K562 (cell line): ENCODE measurements around the gene KCNT1. TPM values are rescaled to one million over a fixed set of nuclear protein-coding genes. Genes with fewer than 3 reads are reported as not detected.

Experiments used
- ATAC-seq: fragments of 200-7000 bp; cut with Tn5 transposase; 3 replicates; pipeline ENCODE4 v1.9.1; 2020; ENCODE audit warnings: moderate library complexity
- BruUV-seq: library from RNA; stranded (reverse); fragments of 400-500 nt; replicated peaks from 2 replicates; lab custom pipeline; 2021; lab: Mats Ljungman, UMichigan
- CTCF ChIA-PET: fragments of 300-600 bp; formaldehyde crosslinking; extraction: SDS; loops from one replicate; lab custom pipeline; 2021; ENCODE audit warnings: low intra/inter-chr PET ratio; lab: Yijun Ruan, JAX
- POLR2A ChIA-PET: fragments of 300-600, 350-650 bp; sonication (Branson Sonifier 250); formaldehyde crosslinking; extraction: SDS; loops from one replicate; lab custom pipeline; 2021; ENCODE audit warnings: antibody characterized with exemption, inconsistent platforms; lab: Yijun Ruan, JAX
- DNase-seq, 4 experiments: peaks; one replicate each; pipeline versions ENCODE4 v3.0.0 to v3.0.0-alpha.2; 2011 to 2018; ENCODE audit warnings: low spot score in 3 of 4, mixed read lengths in 3 of 4; ENCODE audit errors: extremely low read depth in 1 of 4
- FAIRE-seq: peaks from 2 replicates; lab custom pipeline; 2011; peaks lifted over from hg19 to GRCh38; lab: Jason Lieb, UNC
- H2AFZ ChIP-seq: 2 replicates; pipeline ENCODE4 v1.6.0; 2011; ENCODE audit warnings: low read depth, low read length, control low read depth, inconsistent platforms
- H3K27ac ChIP-seq: fragments of 200-600 bp; 3 replicates; pipeline ENCODE4 v1.8.0; 2011; ENCODE audit warnings: low read depth, mild to moderate bottlenecking, control low read depth, inconsistent platforms, low read length, moderate library complexity, mixed read lengths; ENCODE audit errors: extremely low read depth
- H3K27me3 ChIP-seq, 2 experiments: fragments of 300-600 bp in 1 of 2; 2 replicates in 1 of 2; 3 replicates in 1 of 2; pipeline versions ENCODE4 v1.6.0 to v1.8.0; 2011; ENCODE audit warnings: inconsistent platforms in 2 of 2, low read length in 2 of 2, mild to moderate bottlenecking in 1 of 2, mixed read lengths in 1 of 2, moderate library complexity in 1 of 2; ENCODE audit not compliant: control insufficient read depth in 2 of 2, insufficient read depth in 2 of 2
- H3K36me3 ChIP-seq: fragments of 300-600 bp; 3 replicates; pipeline ENCODE4 v1.8.0; 2011; ENCODE audit warnings: mild to moderate bottlenecking, low read length, inconsistent platforms; ENCODE audit not compliant: control insufficient read depth, insufficient read depth
- H3K4me1 ChIP-seq, 2 experiments: fragments of 200-600 bp in 1 of 2; replicated peaks in 1 of 2; 2 replicates in 1 of 2; 3 replicates in 1 of 2; pipeline versions ENCODE4 v1.5.1 to v1.8.0; 2011; ENCODE audit warnings: inconsistent platforms in 2 of 2, low read length in 2 of 2, mild to moderate bottlenecking in 1 of 2, mixed read lengths in 1 of 2, moderate library complexity in 1 of 2; ENCODE audit not compliant: control insufficient read depth in 2 of 2, insufficient read depth in 2 of 2
- H3K4me2 ChIP-seq: 2 replicates; pipeline ENCODE4 v1.6.1; 2011; ENCODE audit warnings: low read length, control low read depth, inconsistent platforms, mixed read lengths; ENCODE audit not compliant: insufficient read depth
- H3K4me3 ChIP-seq: fragments of 200-600 bp; sonication (generic), shearing (Covaris generic); 2 replicates; pipeline ENCODE4 v1.5.1; 2016; ENCODE audit warnings: control low read depth, inconsistent platforms
- H3K79me2 ChIP-seq: fragments of 200-600 bp; 3 replicates; pipeline ENCODE4 v1.8.0; 2011; ENCODE audit warnings: low read length, inconsistent platforms; ENCODE audit not compliant: control insufficient read depth, insufficient read depth
- H3K9ac ChIP-seq, 2 experiments: 2 replicates each; pipeline versions ENCODE4 v1.6.0 to v1.6.1; 2011; ENCODE audit warnings: low read depth in 2 of 2, low read length in 2 of 2, control low read depth in 1 of 2, inconsistent platforms in 1 of 2, mild to moderate bottlenecking in 1 of 2, mixed read lengths in 1 of 2; ENCODE audit not compliant: insufficient read depth in 1 of 2
- H3K9me1 ChIP-seq: one replicate; pipeline ENCODE4 v1.6.0; 2011; ENCODE audit warnings: inconsistent platforms, mild to moderate bottlenecking, low read length, moderate library complexity; ENCODE audit not compliant: control insufficient read depth, insufficient read depth
- H3K9me3 ChIP-seq: replicated peaks from 2 replicates; pipeline ENCODE4 v1.5.1; 2011; ENCODE audit warnings: low read depth, low read length, inconsistent platforms; ENCODE audit not compliant: control insufficient read depth, insufficient read depth
- H4K20me1 ChIP-seq: replicated peaks from 2 replicates; pipeline ENCODE4 v1.6.1; 2011; ENCODE audit warnings: low read length, inconsistent platforms, mixed read lengths; ENCODE audit not compliant: control insufficient read depth, insufficient read depth
- EP400 ChIP-seq: fragments of 450-650 bp; IDR thresholded peaks from 2 replicates; pipeline ENCODE4 v1.6.1; 2017; ENCODE audit warnings: antibody characterized with exemption, mild to moderate bottlenecking, moderate library complexity
- HINFP ChIP-seq: fragments of 450-650 bp; conservative IDR thresholded peaks from 2 replicates; pipeline ENCODE4 v1.6.1; 2016; ENCODE audit warnings: missing genetic modification characterization, low read depth, mild to moderate bottlenecking, control low read depth, missing compliant biosample characterization
- MEIS2 ChIP-seq: fragments of 450-650 bp; IDR thresholded peaks from 2 replicates; pipeline ENCODE4 v1.6.1; 2014; ENCODE audit warnings: mild to moderate bottlenecking; ENCODE audit not compliant: partially characterized antibody
- RAD21 ChIP-seq, 2 experiments: fragments of 250-450 bp in 1 of 2; fragments of 450-650 bp in 1 of 2; sonication (Bioruptor Pico) in 1 of 2; formaldehyde crosslinking in 1 of 2; IDR thresholded peaks in 1 of 2; conservative IDR thresholded peaks in 1 of 2; 2 replicates each; pipeline versions ENCODE4 v1.4.0 to v1.8.0; 2020 to 2022; ENCODE audit warnings: mild to moderate bottlenecking in 2 of 2, moderate library complexity in 1 of 2
- WGBS: fragments of 100-300 bp; shearing (Covaris generic); methylation state at CpG from one replicate; pipeline ENCODE4 v1.1.6; 2016; ENCODE audit warnings: low coverage, mixed read lengths; ENCODE audit not compliant: insufficient coverage; ENCODE audit errors: missing lambda C conversion rate; 5-methylcytosine and 5-hydroxymethylcytosine counted together
- in situ Hi-C: fragments of 300-500 bp; cut with MboI; formaldehyde crosslinking; loops from 4 replicates; pipeline ENCODE4 v1.15.0; 2018; ENCODE audit warnings: inconsistent platforms, mixed read lengths
- intact Hi-C: fragments of 100-400 bp; cut with micrococcal nuclease; formaldehyde crosslinking; loops from 2 replicates; pipeline ENCODE4 v1.14.2; 2022
- polyA plus RNA-seq, 8 experiments: library from polyadenylated mRNA; depleted of rRNA in 4 of 8; stranded (reverse) in 5 of 8; unstranded in 3 of 8; fragments of >200 nt; fragmentation: Nextera tagmentation in 2 of 8; fragmentation: Illumina TruSeq in 1 of 8; extraction: Ambion mirVana in 2 of 8; extraction: Trizol in 1 of 8; gene quantifications; 2 replicates each; pipeline versions ENCODE4 v1.2.1 to v1.2.3, GENCODE V29; 2011 to 2014; ENCODE audit warnings: inconsistent platforms in 1 of 8, missing spikeins in 1 of 8
- total RNA-seq, 7 experiments: library from RNA; depleted of rRNA in 6 of 7; stranded (reverse); fragments of >200 nt in 6 of 7; fragmentation: Illumina TruSeq in 2 of 7; extraction: Trizol in 2 of 7; gene quantifications; 2 replicates each; pipeline versions ENCODE4 v1.2.1 to v1.2.3, GENCODE V29; 2011 to 2021; ENCODE audit warnings: low replicate concordance in 1 of 7
- TF ChIP-seq, protein P1 (sequence below): fragments of 250-450 bp; sonication (Bioruptor Pico); IDR thresholded peaks from 2 replicates; pipeline ENCODE4 v1.5.0; 2021; ENCODE audit warnings: mild to moderate bottlenecking, borderline replicate concordance
- TF ChIP-seq, protein P2 (sequence below), 3 experiments: IDR thresholded peaks in 2 of 3; conservative IDR thresholded peaks in 1 of 3; 2 replicates each; pipeline ENCODE4 v1.5.1; 2011 to 2012; ENCODE audit warnings: low read length in 3 of 3, mild to moderate bottlenecking in 3 of 3, control low read depth in 2 of 3, improper control_type of control experiment in 1 of 3, inconsistent platforms in 1 of 3, low read depth in 1 of 3, mixed read lengths in 1 of 3, moderate library complexity in 1 of 3; ENCODE audit not compliant: insufficient read depth in 2 of 3
- TF ChIP-seq, protein P3 (sequence below): sonication (generic); formaldehyde crosslinking; IDR thresholded peaks from 2 replicates; pipeline ENCODE4 v1.8.0; 2022; ENCODE audit warnings: mild to moderate bottlenecking, missing genetic modification reagents

KCNT1 gene
- total and polyA plus RNA-seq, 9 of the 15 experiments (the other 6 are each of a cell fraction or from before 2014, with no cell fraction given) = 0.05 TPM; not detected in 8

DNA sequence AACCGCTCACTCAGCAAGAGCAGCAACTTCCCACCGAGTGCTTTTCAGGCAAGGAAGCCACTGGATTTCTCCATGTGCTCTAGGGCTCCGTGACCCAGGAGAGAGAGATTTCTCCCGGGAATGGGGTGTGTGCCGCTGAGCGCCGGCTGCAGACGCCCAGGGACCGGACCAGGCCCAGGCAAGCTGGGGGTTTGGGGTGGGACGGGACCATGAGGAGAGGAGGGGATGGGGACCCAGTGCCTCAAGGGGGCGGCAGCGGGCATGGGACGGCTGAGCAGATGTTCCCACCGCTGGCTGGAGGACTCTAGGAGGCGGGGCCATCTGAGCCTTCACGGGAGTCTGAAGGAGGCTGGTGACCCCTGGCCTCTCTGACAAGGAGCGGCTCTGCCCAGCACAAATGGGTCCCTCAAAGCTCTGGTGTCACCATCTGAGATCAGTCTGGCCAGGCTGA, 30.4 kb upstream of the KCNT1 start:
- POLR2A ChIA-PET = interaction anchor here (1.1 kb wide), 1 partner anchor 12 kb away, joined by 3 read pairs; no protein-coding TSS in a partner anchor
- FAIRE-seq (no peak), ATAC-seq (peak; percentile 74; the same call in 2 of the 3 replicates), DNase-seq (peak; percentile 38 to 58 (median 44))
- CTCF ChIA-PET = no interaction called here
- H3K4me1 ChIP-seq = peaks cover 0 to 9% of the 10 kb centered on the region in 2 experiments; a peak in 1 of 5 replicates
- TF ChIP-seq, protein P1, sequence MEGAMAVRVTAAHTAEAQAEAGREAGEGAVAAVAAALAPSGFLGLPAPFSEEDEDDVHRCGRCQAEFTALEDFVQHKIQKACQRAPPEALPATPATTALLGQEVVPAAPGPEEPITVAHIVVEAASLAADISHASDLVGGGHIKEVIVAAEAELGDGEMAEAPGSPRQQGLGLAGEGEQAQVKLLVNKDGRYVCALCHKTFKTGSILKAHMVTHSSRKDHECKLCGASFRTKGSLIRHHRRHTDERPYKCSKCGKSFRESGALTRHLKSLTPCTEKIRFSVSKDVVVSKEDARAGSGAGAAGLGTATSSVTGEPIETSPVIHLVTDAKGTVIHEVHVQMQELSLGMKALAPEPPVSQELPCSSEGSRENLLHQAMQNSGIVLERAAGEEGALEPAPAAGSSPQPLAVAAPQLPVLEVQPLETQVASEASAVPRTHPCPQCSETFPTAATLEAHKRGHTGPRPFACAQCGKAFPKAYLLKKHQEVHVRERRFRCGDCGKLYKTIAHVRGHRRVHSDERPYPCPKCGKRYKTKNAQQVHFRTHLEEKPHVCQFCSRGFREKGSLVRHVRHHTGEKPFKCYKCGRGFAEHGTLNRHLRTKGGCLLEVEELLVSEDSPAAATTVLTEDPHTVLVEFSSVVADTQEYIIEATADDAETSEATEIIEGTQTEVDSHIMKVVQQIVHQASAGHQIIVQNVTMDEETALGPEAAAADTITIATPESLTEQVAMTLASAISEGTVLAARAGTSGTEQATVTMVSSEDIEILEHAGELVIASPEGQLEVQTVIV (CRISPR knock-in tag) = no peak
- TF ChIP-seq RAD21 (CRISPR knock-in tag; conservative IDR thresholded peaks at IDR 0.05 in 1 of 2, IDR thresholded peaks at IDR 0.05 in 1 of 2) (no peak), EP400 (no peak), MEIS2 (no peak), HINFP (no peak)
- TF ChIP-seq, protein P2, sequence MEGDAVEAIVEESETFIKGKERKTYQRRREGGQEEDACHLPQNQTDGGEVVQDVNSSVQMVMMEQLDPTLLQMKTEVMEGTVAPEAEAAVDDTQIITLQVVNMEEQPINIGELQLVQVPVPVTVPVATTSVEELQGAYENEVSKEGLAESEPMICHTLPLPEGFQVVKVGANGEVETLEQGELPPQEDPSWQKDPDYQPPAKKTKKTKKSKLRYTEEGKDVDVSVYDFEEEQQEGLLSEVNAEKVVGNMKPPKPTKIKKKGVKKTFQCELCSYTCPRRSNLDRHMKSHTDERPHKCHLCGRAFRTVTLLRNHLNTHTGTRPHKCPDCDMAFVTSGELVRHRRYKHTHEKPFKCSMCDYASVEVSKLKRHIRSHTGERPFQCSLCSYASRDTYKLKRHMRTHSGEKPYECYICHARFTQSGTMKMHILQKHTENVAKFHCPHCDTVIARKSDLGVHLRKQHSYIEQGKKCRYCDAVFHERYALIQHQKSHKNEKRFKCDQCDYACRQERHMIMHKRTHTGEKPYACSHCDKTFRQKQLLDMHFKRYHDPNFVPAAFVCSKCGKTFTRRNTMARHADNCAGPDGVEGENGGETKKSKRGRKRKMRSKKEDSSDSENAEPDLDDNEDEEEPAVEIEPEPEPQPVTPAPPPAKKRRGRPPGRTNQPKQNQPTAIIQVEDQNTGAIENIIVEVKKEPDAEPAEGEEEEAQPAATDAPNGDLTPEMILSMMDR (IDR thresholded peaks at IDR 0.05 in 2 of 3, conservative IDR thresholded peaks at IDR 0.05 in 1 of 3; ENCODE audit: insufficient read depth in 2 of 3, low read depth in 1 of 3, low read length in 3 of 3) = peak; percentile 24 to 31 (median 27); a peak in 2 of 6 replicates
- TF ChIP-seq, protein P3, sequence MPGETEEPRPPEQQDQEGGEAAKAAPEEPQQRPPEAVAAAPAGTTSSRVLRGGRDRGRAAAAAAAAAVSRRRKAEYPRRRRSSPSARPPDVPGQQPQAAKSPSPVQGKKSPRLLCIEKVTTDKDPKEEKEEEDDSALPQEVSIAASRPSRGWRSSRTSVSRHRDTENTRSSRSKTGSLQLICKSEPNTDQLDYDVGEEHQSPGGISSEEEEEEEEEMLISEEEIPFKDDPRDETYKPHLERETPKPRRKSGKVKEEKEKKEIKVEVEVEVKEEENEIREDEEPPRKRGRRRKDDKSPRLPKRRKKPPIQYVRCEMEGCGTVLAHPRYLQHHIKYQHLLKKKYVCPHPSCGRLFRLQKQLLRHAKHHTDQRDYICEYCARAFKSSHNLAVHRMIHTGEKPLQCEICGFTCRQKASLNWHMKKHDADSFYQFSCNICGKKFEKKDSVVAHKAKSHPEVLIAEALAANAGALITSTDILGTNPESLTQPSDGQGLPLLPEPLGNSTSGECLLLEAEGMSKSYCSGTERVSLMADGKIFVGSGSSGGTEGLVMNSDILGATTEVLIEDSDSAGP (CRISPR knock-in tag) = no peak
- in situ Hi-C loops = no loop called here
- H3K79me2 ChIP-seq = no peaks in the 10 kb centered on the region
- intact Hi-C loops = no loop called here
- H3K4me3 ChIP-seq = no peak overlapping the region
- H3K4me2 ChIP-seq = no peak overlapping the region
- H3K9ac ChIP-seq = no peak overlapping the region
- peaks cover 15 to 45% of the 10 kb centered on the region in 2 experiments for H3K27me3 ChIP-seq
- H3K27ac ChIP-seq = no peak overlapping the region
- no peaks in the 10 kb centered on the region for H4K20me1 ChIP-seq
- H2AFZ ChIP-seq = no peak overlapping the region
- no peaks in the 10 kb centered on the region for H3K9me3 ChIP-seq
- H3K9me1 ChIP-seq = no peaks in the 10 kb centered on the region
- no TSS peak for BruUV-seq
- H3K36me3 ChIP-seq = no peaks in the 10 kb centered on the region
- 8% methylated on average over 13 of the region's 17 CpGs for WGBS
